SJCRH30 (cell line): ENCODE data around the gene SATB2. TPM values are rescaled to one million over a fixed set of nuclear protein-coding genes. Genes with fewer than 3 reads are reported as not detected.

Source experiments
- DNase-seq, 2 experiments: peaks; one replicate each; pipeline ENCODE4 v3.0.0-alpha.2; 2015 to 2020
- H3K27ac ChIP-seq: fragments of 250-450 bp; sonication (Bioruptor Pico); 2 replicates; pipeline ENCODE4 v1.5.1; 2020; ENCODE audit warnings: mild to moderate bottlenecking, moderate library complexity
- H3K27me3 ChIP-seq: fragments of 250-450 bp; sonication (Bioruptor Pico); 2 replicates; pipeline ENCODE4 v1.5.1; 2020; ENCODE audit warnings: mild to moderate bottlenecking, moderate library complexity
- H3K36me3 ChIP-seq: fragments of 250-450 bp; sonication (Bioruptor Pico); 2 replicates; pipeline ENCODE4 v1.5.1; 2020; ENCODE audit warnings: mild to moderate bottlenecking, moderate library complexity
- H3K4me1 ChIP-seq: fragments of 250-450 bp; sonication (Bioruptor Pico); 2 replicates; pipeline ENCODE4 v1.5.1; 2020; ENCODE audit warnings: mild to moderate bottlenecking, moderate library complexity
- H3K4me3 ChIP-seq: fragments of 250-450 bp; sonication (Bioruptor Pico); 2 replicates; pipeline ENCODE4 v1.5.1; 2020; ENCODE audit warnings: mild to moderate bottlenecking, moderate library complexity
- H3K9me3 ChIP-seq: fragments of 250-450 bp; sonication (Bioruptor Pico); replicated peaks from 2 replicates; pipeline ENCODE4 v1.5.1; 2020; ENCODE audit warnings: mild to moderate bottlenecking, moderate library complexity
- total RNA-seq: library from RNA; depleted of rRNA; stranded (reverse); fragments of >200 nt; shearing (Covaris generic); gene quantifications from 2 replicates; pipeline ENCODE4 v1.2.3, GENCODE V29; 2014

Gene SATB2
- total RNA-seq, 1 experiment from 2014 or later = 14.8 TPM

GRCh38 chr2:199460846-199461710 lies 3.3 kb upstream of the SATB2 start:
- no peak for DNase-seq
- no peak overlapping the region for H3K27ac ChIP-seq
- H3K4me1 ChIP-seq = no peaks in the 10 kb centered on the region
- no peaks in the 10 kb centered on the region for H3K27me3 ChIP-seq
- no peaks in the 10 kb centered on the region for H3K36me3 ChIP-seq
- H3K9me3 ChIP-seq = no peaks in the 10 kb centered on the region
- peak overlapping the region; percentile 88 for H3K4me3 ChIP-seq

- Histone ChIP-seq H3K36me3 (no peaks in the 10 kb centered on the region), H3K27ac (peak overlapping the region; percentile 82), H3K4me1 (no peaks in the 10 kb centered on the region), H3K4me3 (peak overlapping the region; percentile 88), H3K9me3 (no peaks in the 10 kb centered on the region), H3K27me3 (no peaks in the 10 kb centered on the region)
- no peak for DNase-seq
Measured at GRCh38 chr2:199460101-199460671, 2.4 kb upstream of the SATB2 start.

GRCh38 chr2:199459286-199460100 lies 1.8 kb upstream of the SATB2 start:
- Histone ChIP-seq H3K27me3 (no peaks in the 10 kb centered on the region), H3K9me3 (no peaks in the 10 kb centered on the region)

GRCh38 chr2:199458806-199459285 lies 1.1 kb upstream of the SATB2 start:
- Histone ChIP-seq H3K27ac (peak overlapping the region; percentile 82), H3K4me1 (0 out of 2 replicates have a peak, but pooled peaks cover 1% of the 10 kb centered on the region), H3K9me3 (no peaks in the 10 kb centered on the region), H3K36me3 (no peaks in the 10 kb centered on the region), H3K4me3 (peak overlapping the region; percentile 88), H3K27me3 (no peaks in the 10 kb centered on the region)
- no peak for DNase-seq

More at GRCh38 chr2:199459286-199460100, 1.8 kb upstream of the SATB2 start:
- H3K4me3 ChIP-seq = peak overlapping the region; percentile 88
- H3K27ac ChIP-seq = peak overlapping the region; percentile 82
- H3K36me3 ChIP-seq = no peaks in the 10 kb centered on the region
- peak; percentile 90 to 94 for DNase-seq
- H3K4me1 ChIP-seq = no peaks in the 10 kb centered on the region

GRCh38 chr2:199458009-199458805 lies 468 bp upstream of the SATB2 start:
- H3K9me3 ChIP-seq = no peaks in the 10 kb centered on the region
- H3K36me3 ChIP-seq = no peaks in the 10 kb centered on the region
- H3K27ac ChIP-seq = peak overlapping the region; percentile 82
- no peaks in the 10 kb centered on the region for H3K27me3 ChIP-seq
- peak; percentile 65 to 73 for DNase-seq
- H3K4me1 ChIP-seq = 0 out of 2 replicates have a peak, but pooled peaks cover 4% of the 10 kb centered on the region
- peak overlapping the region; percentile 88 for H3K4me3 ChIP-seq

- Histone ChIP-seq H3K9me3 (no peaks in the 10 kb centered on the region), H3K27me3 (no peaks in the 10 kb centered on the region), H3K4me1 (peaks cover 4% of the 10 kb centered on the region; the same call in 1 of the 2 replicates), H3K4me3 (peak overlapping the region; percentile 88), H3K27ac (peak overlapping the region; percentile 56; the same call in 1 of the 2 replicates), H3K36me3 (no peaks in the 10 kb centered on the region)
- DNase-seq = peak in 1 of 2 experiments; percentile 14
Measured at GRCh38 chr2:199456383-199457146, 1.2 kb downstream of the SATB2 start.

- DNase-seq = peak; percentile 26 to 36
- peaks cover 4% of the 10 kb centered on the region; the same call in 1 of the 2 replicates for H3K4me1 ChIP-seq
- no peaks in the 10 kb centered on the region for H3K36me3 ChIP-seq
- no peak overlapping the region; the same call in 1 of the 2 replicates for H3K27ac ChIP-seq
- peak overlapping the region; percentile 88 for H3K4me3 ChIP-seq
- no peaks in the 10 kb centered on the region for H3K9me3 ChIP-seq
- H3K27me3 ChIP-seq = no peaks in the 10 kb centered on the region
Measured at GRCh38 chr2:199455545-199456382, 2.0 kb downstream of the SATB2 start.

GRCh38 chr2:199455210-199455544 lies 2.6 kb downstream of the SATB2 start:
- peak overlapping the region; percentile 88 for H3K4me3 ChIP-seq

GRCh38 chr2:199452991-199453379 lies 4.8 kb downstream of the SATB2 start:
- no peaks in the 10 kb centered on the region for H3K27me3 ChIP-seq
- no peaks in the 10 kb centered on the region for H3K36me3 ChIP-seq
- DNase-seq = no peak

More at GRCh38 chr2:199455210-199455544, 2.6 kb downstream of the SATB2 start:
- H3K36me3 ChIP-seq = no peaks in the 10 kb centered on the region
- H3K4me1 ChIP-seq = peaks cover 4% of the 10 kb centered on the region; the same call in 1 of the 2 replicates
- no peak overlapping the region; the same call in 1 of the 2 replicates for H3K27ac ChIP-seq
- H3K27me3 ChIP-seq = no peaks in the 10 kb centered on the region
- no peaks in the 10 kb centered on the region for H3K9me3 ChIP-seq
- DNase-seq = peak in 1 of 2 experiments; percentile 13

GRCh38 chr2:199452260-199452990 lies 5.3 kb downstream of the SATB2 start:
- peak in 1 of 2 experiments; percentile 24 for DNase-seq
- Histone ChIP-seq H3K4me3 (no peak overlapping the region), H3K27me3 (no peaks in the 10 kb centered on the region), H3K36me3 (no peaks in the 10 kb centered on the region; the same call in 1 of the 2 replicates), H3K9me3 (no peaks in the 10 kb centered on the region), H3K4me1 (peaks cover 4% of the 10 kb centered on the region; the same call in 1 of the 2 replicates), H3K27ac (no peak overlapping the region)

More at GRCh38 chr2:199452991-199453379, 4.8 kb downstream of the SATB2 start:
- Histone ChIP-seq H3K27ac (no peak overlapping the region), H3K4me1 (peaks cover 4% of the 10 kb centered on the region; the same call in 1 of the 2 replicates), H3K4me3 (no peak overlapping the region), H3K9me3 (no peaks in the 10 kb centered on the region)

- no peak for DNase-seq
- Histone ChIP-seq H3K4me3 (no peak overlapping the region), H3K27ac (no peak overlapping the region), H3K27me3 (no peaks in the 10 kb centered on the region), H3K4me1 (peaks cover 4% of the 10 kb centered on the region; the same call in 1 of the 2 replicates), H3K9me3 (no peaks in the 10 kb centered on the region), H3K36me3 (no peaks in the 10 kb centered on the region; the same call in 1 of the 2 replicates)
Measured at GRCh38 chr2:199449956-199450355, 7.8 kb downstream of the SATB2 start.

GRCh38 chr2:199449455-199449854 lies 8.3 kb downstream of the SATB2 start:
- H3K27ac ChIP-seq = no peak overlapping the region
- no peak for DNase-seq
- H3K4me3 ChIP-seq = no peak overlapping the region
- H3K4me1 ChIP-seq = peaks cover 4% of the 10 kb centered on the region; the same call in 1 of the 2 replicates
- H3K27me3 ChIP-seq = no peaks in the 10 kb centered on the region
- H3K36me3 ChIP-seq = no peaks in the 10 kb centered on the region; the same call in 1 of the 2 replicates
- no peaks in the 10 kb centered on the region for H3K9me3 ChIP-seq
